Natural killer cell (primary cell): ENCODE data around the gene CEACAM18. TPM values are rescaled to one million over a fixed set of nuclear protein-coding genes. Genes with fewer than 3 reads are reported as not detected.

ENCODE experiments used
- ATAC-seq, 3 donors: fragments of 150-1000 bp in 2 of 3; fragments of 200-7000 bp in 1 of 3; cut with Tn5 transposase; 1 replicate in 1 of 3; 2 replicates in 2 of 3; pipeline ENCODE4 v1.10.0; 2021; ENCODE audit warnings: mild to moderate bottlenecking in 2 of 3, moderate library complexity in 2 of 3
- DNase-seq, 2 donors: peaks; one replicate each; pipeline versions ENCODE4 v3.0.0 to v3.0.0-alpha.2; 2013 to 2021; ENCODE audit warnings: mixed read lengths in 1 of 2
- H3K27ac ChIP-seq: one replicate; pipeline ENCODE4 v1.5.1; 2013; ENCODE audit warnings: mild to moderate bottlenecking, low read length
- H3K27me3 ChIP-seq: one replicate; pipeline ENCODE4 v1.6.1; 2013; ENCODE audit warnings: low read length; ENCODE audit not compliant: control insufficient read depth, insufficient read depth
- H3K36me3 ChIP-seq: one replicate; pipeline ENCODE4 v1.6.1; 2013; ENCODE audit warnings: low read length; ENCODE audit not compliant: control insufficient read depth, insufficient read depth
- H3K4me1 ChIP-seq: one replicate; pipeline ENCODE4 v1.6.1; 2013; ENCODE audit warnings: low read length; ENCODE audit not compliant: control insufficient read depth, insufficient read depth
- H3K4me3 ChIP-seq: one replicate; pipeline ENCODE4 v1.5.1; 2013; ENCODE audit warnings: low read length
- H3K9me3 ChIP-seq: one replicate; pipeline ENCODE4 v1.6.1; 2013; ENCODE audit warnings: low read length; ENCODE audit not compliant: control insufficient read depth, insufficient read depth
- H3K27ac Mint-ChIP-seq, 2 donors: one replicate each; pipeline ENCODE4 v1.8.0; 2022; ENCODE audit warnings: mild to moderate bottlenecking in 2 of 2, mixed read lengths in 2 of 2, moderate library complexity in 1 of 2
- H3K27me3 Mint-ChIP-seq, 2 donors: one replicate each; pipeline ENCODE4 v1.8.0; 2022; ENCODE audit warnings: low read depth in 2 of 2, mixed read lengths in 2 of 2
- H3K36me3 Mint-ChIP-seq: one replicate; pipeline ENCODE4 v1.8.0; 2022; ENCODE audit warnings: mixed read lengths
- H3K4me1 Mint-ChIP-seq, 2 donors: one replicate each; pipeline ENCODE4 v1.8.0; 2022; ENCODE audit warnings: mixed read lengths in 2 of 2
- H3K4me3 Mint-ChIP-seq: one replicate; pipeline ENCODE4 v1.8.0; 2022; ENCODE audit warnings: mild to moderate bottlenecking, moderate library complexity, mixed read lengths
- H3K9me3 Mint-ChIP-seq, 2 donors: one replicate each; pipeline ENCODE4 v1.8.0; 2022; ENCODE audit warnings: mixed read lengths in 2 of 2
- CTCF ChIP-seq: fragments of 200-600 bp; IDR thresholded peaks from one replicate; pipeline ENCODE4 v1.8.0; 2022; ENCODE audit warnings: antibody characterized with exemption
- WGBS: methylation state at CpG from one replicate; pipeline ENCODE4 v1.1.7; 2013; ENCODE audit warnings: missing lambda C conversion rate; ENCODE audit not compliant: insufficient coverage; 5-methylcytosine and 5-hydroxymethylcytosine counted together
- intact Hi-C: fragments of 100-400 bp; cut with micrococcal nuclease; formaldehyde crosslinking; loops from one replicate; pipeline ENCODE4 v1.14.2; 2022
- total RNA-seq, 4 donors: library from RNA; stranded (reverse); fragments of 120-200 nt in 1 of 4; gene quantifications; one replicate each; pipeline versions ENCODE4 v1.2.3 to v1.2.4, GENCODE V29; 2013 to 2022

CEACAM18 gene
- total RNA-seq, 3 donors from 2014 or later (not counting 1 experiment from before 2014, with no cell fraction given), result not detected

GRCh38 chr19:51524666-51525264 lies 46.4 kb downstream of the CEACAM18 start:
- H3K27me3 Mint-ChIP-seq, result peaks cover 11 to 26% of the 10 kb centered on the region in 2 donors
- Histone ChIP-seq H3K4me3 (no peak overlapping the region), H3K27ac (no peak overlapping the region), H3K4me1 (no peaks in the 10 kb centered on the region), H3K36me3 (no peaks in the 10 kb centered on the region), H3K9me3 (no peaks in the 10 kb centered on the region), H3K27me3 (no peaks in the 10 kb centered on the region)
- DNase-seq (no peak), ATAC-seq (no peak)
- H3K4me3 Mint-ChIP-seq, result no peak overlapping the region
- no peaks in the 10 kb centered on the region for H3K4me1 Mint-ChIP-seq
- H3K9me3 Mint-ChIP-seq, result no peaks in the 10 kb centered on the region
- TF ChIP-seq CTCF, result no peak
- WGBS, result 85% methylated on average over 8 of the region's 8 CpGs
- intact Hi-C loops, result no loop called here
- no peaks in the 10 kb centered on the region for H3K36me3 Mint-ChIP-seq
- no peak overlapping the region for H3K27ac Mint-ChIP-seq

GRCh38 chr19:51525651-51526050 lies 47.3 kb downstream of the CEACAM18 start:
- ATAC-seq, result no peak
- Mint-ChIP-seq H3K27me3 (peaks cover 11 to 26% of the 10 kb centered on the region in 2 donors), H3K27ac (no peak overlapping the region), H3K4me3 (no peak overlapping the region), H3K9me3 (no peaks in the 10 kb centered on the region), H3K36me3 (no peaks in the 10 kb centered on the region), H3K4me1 (no peaks in the 10 kb centered on the region)
- no peak overlapping the region for H3K27ac ChIP-seq
- no peaks in the 10 kb centered on the region for H3K27me3 ChIP-seq
- no peak for DNase-seq
- no peak overlapping the region for H3K4me3 ChIP-seq
- H3K9me3 ChIP-seq, result no peaks in the 10 kb centered on the region
- 56% methylated on average over 4 of the region's 4 CpGs for WGBS
- H3K4me1 ChIP-seq, result no peaks in the 10 kb centered on the region
- TF ChIP-seq CTCF, result no peak
- intact Hi-C loops, result no loop called here
- H3K36me3 ChIP-seq, result no peaks in the 10 kb centered on the region

GRCh38 chr19:51529301-51529700 lies 51.0 kb downstream of the CEACAM18 start:
- peaks cover 14% of the 10 kb centered on the region for H3K4me1 ChIP-seq
- Mint-ChIP-seq H3K27ac (no peak overlapping the region), H3K36me3 (no peaks in the 10 kb centered on the region), H3K4me3 (no peak overlapping the region), H3K4me1 (peaks cover 6 to 17% of the 10 kb centered on the region in 2 donors), H3K27me3 (peaks cover 10 to 20% of the 10 kb centered on the region in 2 donors), H3K9me3 (no peaks in the 10 kb centered on the region)
- no peaks in the 10 kb centered on the region for H3K27me3 ChIP-seq
- intact Hi-C loops, result no loop called here
- H3K36me3 ChIP-seq, result no peaks in the 10 kb centered on the region
- no peak overlapping the region for H3K27ac ChIP-seq
- TF ChIP-seq CTCF, result no peak
- ATAC-seq, result no peak
- no peak for DNase-seq
- H3K9me3 ChIP-seq, result no peaks in the 10 kb centered on the region
- WGBS, result 83% methylated on average over 2 of the region's 2 CpGs
- no peak overlapping the region for H3K4me3 ChIP-seq

GRCh38 chr19:51530616-51531015 lies 52.3 kb downstream of the CEACAM18 start:
- WGBS, result 85% methylated on average over 8 of the region's 8 CpGs
- no peaks in the 10 kb centered on the region for H3K9me3 ChIP-seq
- no peaks in the 10 kb centered on the region for H3K36me3 Mint-ChIP-seq
- H3K4me1 Mint-ChIP-seq, result peaks cover 6 to 17% of the 10 kb centered on the region in 2 donors
- TF ChIP-seq CTCF, result no peak
- no peak overlapping the region for H3K27ac Mint-ChIP-seq
- H3K4me1 ChIP-seq, result peaks cover 14% of the 10 kb centered on the region
- no peak overlapping the region for H3K4me3 Mint-ChIP-seq
- no peaks in the 10 kb centered on the region for H3K36me3 ChIP-seq
- intact Hi-C loops, result no loop called here
- no peak overlapping the region for H3K27ac ChIP-seq
- no peak for ATAC-seq
- no peak for DNase-seq
- no peaks in the 10 kb centered on the region for H3K27me3 ChIP-seq
- H3K27me3 Mint-ChIP-seq, result peaks cover 10 to 31% of the 10 kb centered on the region in 2 donors
- H3K4me3 ChIP-seq, result peak overlapping the region; percentile 31
- no peaks in the 10 kb centered on the region for H3K9me3 Mint-ChIP-seq
